HG02884 (cell line): ENCODE measurements around the gene DDX41.
"Not testable (repeated sequence)": the region's sequence is repeated elsewhere in the genome, so short reads cannot be mapped to it uniquely, and the experiment has no call there.

Experiments
- ATAC-seq: cut with Tn5 transposase; IDR thresholded peaks from one replicate; pipeline ENCODE4 v1.9.1; 2021; ENCODE audit warnings: mild to moderate bottlenecking, moderate library complexity; ENCODE audit not compliant: unreplicated experiment

DDX41 gene

GRCh38 chr5:177486256-177486655 is 30.5 kb downstream of the DDX41 start:
- ATAC-seq, result no peak

- not testable (repeated sequence) for ATAC-seq
These were observed 31.0 kb downstream of the DDX41 start for GRCh38 chr5:177485753-177486152.

GRCh38 chr5:177484902-177485549 is 31.7 kb downstream of the DDX41 start:
- ATAC-seq, result no peak

- ATAC-seq, result no peak
These were observed 32.5 kb downstream of the DDX41 start for GRCh38 chr5:177483994-177484901.

GRCh38 chr5:177483042-177483441 is 33.7 kb downstream of the DDX41 start:
- ATAC-seq, result no peak

GRCh38 chr5:177482359-177482795 is 34.4 kb downstream of the DDX41 start:
- ATAC-seq, result no peak

GRCh38 chr5:177479774-177480173 is 37.0 kb downstream of the DDX41 start:
- ATAC-seq, result no peak

GRCh38 chr5:177478711-177479646 is 37.8 kb downstream of the DDX41 start:
- no peak for ATAC-seq

GRCh38 chr5:177477701-177478477 is 38.9 kb downstream of the DDX41 start:
- ATAC-seq, result no peak

GRCh38 chr5:177476531-177477233 is 40.1 kb downstream of the DDX41 start:
- no peak for ATAC-seq

GRCh38 chr5:177475563-177476427 is 41.0 kb downstream of the DDX41 start:
- ATAC-seq, result no peak

GRCh38 chr5:177474846-177475562 is 41.8 kb downstream of the DDX41 start:
- no peak for ATAC-seq

GRCh38 chr5:177474002-177474476 is 42.7 kb downstream of the DDX41 start:
- no peak for ATAC-seq

- peak; percentile 42 for ATAC-seq
These were observed 43.2 kb downstream of the DDX41 start, which contains the start of gene DBN1 for GRCh38 chr5:177473443-177474001. DBN1 (minus strand) TSS chr5:177473634; CDS start chr5:177473521, 113 bp downstream.

GRCh38 chr5:177472460-177473442 is 44.0 kb downstream of the DDX41 start:
- ATAC-seq, result peak; percentile 45
